Gastrocnemius medialis (tissue), 4 donors: ENCODE data around the gene CLEC2D.
"Not testable (repeated sequence)": the region's sequence is repeated elsewhere in the genome, so short reads cannot be mapped to it uniquely, and the experiment has no call there.

Experiments
- POLR2A ChIP-seq, 2 donors: fragments of 450-650 bp; IDR thresholded peaks; one replicate each; pipeline ENCODE4 v1.6.1; 2017; ENCODE audit warnings: antibody characterized with exemption in 2 of 2, mild to moderate bottlenecking in 2 of 2, moderate library complexity in 2 of 2
- TF ChIP-seq, protein P1 (sequence below), 5 experiments: fragments of 450-650 bp in 3 of 5; fragments of 200-600 bp in 2 of 5; sonication (generic) in 2 of 5; IDR thresholded peaks in 4 of 5; conservative IDR thresholded peaks in 1 of 5; 1 replicate in 4 of 5; 2 replicates in 1 of 5; pipeline ENCODE4 v1.5.1; 2016 to 2019; ENCODE audit warnings: antibody characterized with exemption in 5 of 5, mild to moderate bottlenecking in 3 of 5, moderate library complexity in 3 of 5

DNA sequence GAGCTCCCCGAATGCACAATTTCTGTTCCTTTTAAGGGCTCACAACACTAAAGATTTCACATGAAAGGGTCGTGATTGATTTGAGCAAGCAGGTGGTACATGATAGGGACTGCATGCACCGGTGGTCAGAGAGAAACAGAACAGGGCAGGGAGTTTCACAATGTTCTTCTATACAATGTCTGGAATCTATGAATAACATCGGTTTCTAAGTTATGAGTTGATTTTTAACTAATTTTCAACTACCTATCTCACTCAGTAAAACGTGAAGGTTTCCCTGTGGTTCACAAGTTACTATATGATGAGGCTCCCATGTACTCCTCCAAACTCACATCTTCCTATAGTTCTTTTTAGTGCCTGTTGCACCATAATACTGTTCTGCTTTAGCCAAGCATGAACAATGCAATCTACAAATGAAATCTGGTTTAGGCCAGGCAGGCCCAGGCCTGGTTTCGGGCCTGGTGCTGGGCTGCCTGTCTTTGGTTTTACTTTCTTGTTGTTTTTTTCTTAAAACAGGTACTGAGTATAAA, 43.6 kb downstream of the CLEC2D start:
- TF ChIP-seq, protein P1, sequence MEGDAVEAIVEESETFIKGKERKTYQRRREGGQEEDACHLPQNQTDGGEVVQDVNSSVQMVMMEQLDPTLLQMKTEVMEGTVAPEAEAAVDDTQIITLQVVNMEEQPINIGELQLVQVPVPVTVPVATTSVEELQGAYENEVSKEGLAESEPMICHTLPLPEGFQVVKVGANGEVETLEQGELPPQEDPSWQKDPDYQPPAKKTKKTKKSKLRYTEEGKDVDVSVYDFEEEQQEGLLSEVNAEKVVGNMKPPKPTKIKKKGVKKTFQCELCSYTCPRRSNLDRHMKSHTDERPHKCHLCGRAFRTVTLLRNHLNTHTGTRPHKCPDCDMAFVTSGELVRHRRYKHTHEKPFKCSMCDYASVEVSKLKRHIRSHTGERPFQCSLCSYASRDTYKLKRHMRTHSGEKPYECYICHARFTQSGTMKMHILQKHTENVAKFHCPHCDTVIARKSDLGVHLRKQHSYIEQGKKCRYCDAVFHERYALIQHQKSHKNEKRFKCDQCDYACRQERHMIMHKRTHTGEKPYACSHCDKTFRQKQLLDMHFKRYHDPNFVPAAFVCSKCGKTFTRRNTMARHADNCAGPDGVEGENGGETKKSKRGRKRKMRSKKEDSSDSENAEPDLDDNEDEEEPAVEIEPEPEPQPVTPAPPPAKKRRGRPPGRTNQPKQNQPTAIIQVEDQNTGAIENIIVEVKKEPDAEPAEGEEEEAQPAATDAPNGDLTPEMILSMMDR (IDR thresholded peaks at IDR 0.05 in 4 of 5, conservative IDR thresholded peaks at IDR 0.05 in 1 of 5): not testable (repeated sequence)
- TF ChIP-seq POLR2A (IDR thresholded peaks at IDR 0.05): not testable (repeated sequence)
